ELF-1 (cell line): Measurements from ENCODE around the gene SEC23A.
"Not testable (repeated sequence)": the region's sequence is repeated elsewhere in the genome, so short reads cannot be mapped to it uniquely, and the experiment has no call there.

Experiments used
- DNase-seq: peaks from one replicate; pipeline ENCODE4 v3.0.0-alpha.2; 2016; ENCODE audit warnings: low read depth, low spot score

Gene SEC23A

GRCh38 chr14:39030209-39030608, 72.8 kb downstream of the SEC23A start:
- no peak for DNase-seq

DNA sequence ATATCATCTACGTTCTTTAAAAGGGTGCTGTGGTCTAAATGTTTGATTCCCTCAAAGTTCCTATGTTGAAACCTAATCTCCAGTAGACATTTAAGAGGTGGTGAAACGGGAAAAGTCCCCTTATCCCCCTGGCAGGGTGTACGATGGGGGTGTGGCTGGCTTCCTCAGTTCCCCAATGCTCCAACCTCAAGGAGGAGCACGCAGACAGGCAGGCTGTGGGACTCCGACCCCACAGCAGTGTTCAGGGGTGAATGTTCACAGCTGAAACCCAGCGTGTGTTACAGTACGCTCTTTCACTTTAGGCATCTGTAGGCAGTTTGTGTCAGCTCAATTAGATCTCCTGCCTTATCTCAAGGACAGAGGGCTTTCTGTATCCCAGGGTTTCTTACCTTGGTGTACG, 73.2 kb downstream of the SEC23A start:
- no peak for DNase-seq

- DNase-seq, result no peak
Measured at GRCh38 chr14:39028620-39029019, 74.4 kb downstream of the SEC23A start.

DNA sequence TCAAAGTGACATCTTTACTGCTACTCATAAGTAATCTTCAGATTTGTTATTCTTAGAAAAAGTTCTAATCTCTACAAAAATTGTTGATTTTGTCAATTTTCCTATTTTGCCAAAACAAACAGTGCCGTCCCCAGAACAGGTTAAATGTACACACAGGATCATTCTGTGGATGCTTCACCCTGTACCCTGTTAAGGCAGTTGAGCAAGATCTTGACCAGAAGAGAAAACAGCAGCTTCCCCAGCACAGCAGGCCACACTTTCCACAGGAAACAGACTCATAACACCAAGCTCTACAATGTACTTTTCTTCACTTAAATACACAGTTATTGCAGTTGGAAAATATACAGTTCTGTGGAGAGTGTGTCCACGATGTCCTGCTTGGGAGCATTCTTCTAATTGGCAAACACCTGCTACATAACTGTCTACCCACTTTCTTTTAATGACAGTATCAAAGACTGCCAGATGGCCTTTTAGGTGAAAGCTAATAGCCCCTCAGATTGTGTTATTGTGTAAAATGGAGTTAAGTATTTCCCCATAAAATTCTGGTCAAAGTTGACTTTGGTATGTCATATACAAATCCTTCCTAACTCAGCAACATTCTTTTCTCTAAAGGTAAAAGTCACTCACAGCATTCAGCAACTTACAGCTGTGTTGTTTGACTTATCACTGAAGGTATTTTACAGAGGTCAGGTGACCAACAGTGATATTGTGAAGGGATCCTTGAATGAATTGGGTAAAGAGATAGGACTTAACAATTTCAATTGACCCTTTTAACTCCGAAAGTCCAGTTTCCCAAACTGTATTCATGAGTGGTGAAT, 77.0 kb downstream of the SEC23A start:
- no peak for DNase-seq

DNA sequence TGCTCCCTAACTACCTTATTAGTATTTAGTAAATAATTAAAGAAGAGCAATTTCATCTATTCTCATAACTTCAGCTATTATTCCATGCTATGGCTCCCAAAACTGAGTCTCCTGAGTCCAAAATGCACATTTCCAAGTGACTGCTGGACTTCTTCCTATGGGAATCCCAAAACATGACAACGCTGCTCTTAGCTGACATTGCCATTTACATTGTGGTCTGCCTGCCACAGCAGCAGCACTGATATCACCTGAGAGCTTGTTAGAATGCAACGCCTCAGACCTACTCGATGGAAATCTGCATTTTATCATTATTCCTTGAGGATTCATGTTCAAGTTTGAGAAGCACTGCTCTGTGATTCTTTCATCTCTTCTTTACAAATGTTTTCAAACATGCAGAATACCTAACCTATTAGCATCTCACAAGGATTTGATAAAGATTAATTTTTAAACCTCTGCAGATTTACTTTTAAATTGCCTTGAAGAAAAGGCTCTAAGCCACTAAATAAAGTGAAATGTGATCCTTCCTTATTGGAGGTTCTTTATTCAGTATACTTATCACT, 77.7 kb downstream of the SEC23A start:
- no peak for DNase-seq

DNA sequence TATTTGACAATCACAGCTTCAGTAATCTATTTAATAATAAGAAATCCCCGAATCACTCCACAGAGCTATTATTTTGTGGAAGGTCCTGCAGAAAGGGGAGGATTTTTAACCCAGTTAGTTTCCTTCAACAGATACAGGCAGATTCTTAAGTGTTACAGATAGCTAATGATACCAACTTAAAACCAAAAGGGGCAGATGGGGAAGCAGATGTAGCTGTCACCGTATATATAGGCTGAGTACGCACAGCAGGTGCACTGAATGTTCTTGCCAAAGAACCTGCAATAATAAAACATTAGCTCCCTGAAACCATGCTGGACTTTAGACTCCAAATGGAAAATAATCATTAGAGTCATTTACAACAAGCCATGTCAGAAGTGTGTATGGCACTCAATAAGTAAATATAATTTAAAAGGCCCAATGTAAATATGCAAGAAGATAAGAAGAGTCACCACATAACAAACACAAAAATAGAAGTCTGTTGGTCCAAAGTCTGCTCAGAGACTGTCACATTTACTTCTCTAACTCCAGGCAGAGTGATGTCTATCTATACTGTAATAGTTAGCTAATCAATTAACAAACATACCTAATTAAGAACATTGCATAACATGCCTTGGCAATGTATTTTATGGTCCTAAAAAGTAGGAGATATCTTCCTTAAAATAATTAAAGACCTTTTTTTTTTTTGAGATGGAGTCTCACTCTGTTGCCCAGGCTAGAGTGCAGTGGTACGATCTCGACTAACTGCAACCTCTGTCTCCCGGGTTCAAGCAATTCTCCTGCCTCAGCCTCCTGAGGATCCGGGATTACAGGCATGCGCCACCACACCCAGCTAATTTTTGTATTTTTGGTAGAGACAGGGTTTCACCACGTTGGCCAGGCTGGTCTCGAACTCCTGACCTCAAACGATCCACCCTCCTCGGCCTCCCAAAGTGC, 78.8 kb downstream of the SEC23A start:
- no peak for DNase-seq

DNA sequence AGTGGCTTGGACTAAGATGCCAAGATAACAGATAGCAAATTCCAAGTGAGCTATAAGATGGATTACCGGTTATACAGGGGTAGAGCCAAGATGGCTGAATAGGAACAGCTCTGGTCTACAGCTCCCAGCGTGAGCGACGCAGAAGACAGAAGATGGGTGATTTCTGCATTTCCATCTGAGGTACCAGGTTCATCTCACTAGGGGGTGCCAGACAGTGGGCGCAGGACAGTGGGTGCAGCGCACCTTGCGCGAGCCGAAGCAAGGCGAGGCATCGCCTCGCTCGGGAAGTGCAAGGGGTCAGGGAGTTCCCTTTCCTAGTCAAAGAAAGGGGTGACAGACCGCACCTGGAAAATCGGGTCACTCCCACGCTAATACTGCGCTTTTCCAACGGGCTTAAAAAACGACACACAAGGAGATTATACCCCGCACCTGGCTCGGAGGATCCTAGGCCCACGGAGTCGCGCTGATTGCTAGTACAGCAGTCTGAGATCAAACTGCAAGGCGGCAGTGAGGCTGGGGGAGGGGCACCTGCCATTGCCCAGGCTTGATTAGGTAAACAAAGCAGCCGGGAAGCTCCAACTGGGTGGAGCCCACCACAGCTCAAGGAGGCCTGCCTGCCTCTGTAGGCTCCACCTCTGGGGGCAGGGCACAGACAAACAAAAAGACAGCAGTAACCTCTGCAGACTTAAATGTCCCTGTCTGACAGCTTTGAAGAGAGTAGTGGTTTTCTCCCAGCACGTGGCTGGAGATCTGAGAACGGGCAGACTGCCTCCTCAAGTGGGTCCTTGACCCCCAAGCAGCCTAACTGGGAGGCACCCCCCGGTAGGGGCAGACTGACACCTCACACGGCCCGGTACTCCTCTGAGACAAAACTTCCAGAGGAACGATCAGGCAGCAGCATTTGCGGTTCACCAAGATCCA, 85.7 kb downstream of the SEC23A start:
- peak; percentile 53 for DNase-seq

GRCh38 chr14:39016733-39017095, 86.3 kb downstream of the SEC23A start:
- DNase-seq, result no peak

DNA sequence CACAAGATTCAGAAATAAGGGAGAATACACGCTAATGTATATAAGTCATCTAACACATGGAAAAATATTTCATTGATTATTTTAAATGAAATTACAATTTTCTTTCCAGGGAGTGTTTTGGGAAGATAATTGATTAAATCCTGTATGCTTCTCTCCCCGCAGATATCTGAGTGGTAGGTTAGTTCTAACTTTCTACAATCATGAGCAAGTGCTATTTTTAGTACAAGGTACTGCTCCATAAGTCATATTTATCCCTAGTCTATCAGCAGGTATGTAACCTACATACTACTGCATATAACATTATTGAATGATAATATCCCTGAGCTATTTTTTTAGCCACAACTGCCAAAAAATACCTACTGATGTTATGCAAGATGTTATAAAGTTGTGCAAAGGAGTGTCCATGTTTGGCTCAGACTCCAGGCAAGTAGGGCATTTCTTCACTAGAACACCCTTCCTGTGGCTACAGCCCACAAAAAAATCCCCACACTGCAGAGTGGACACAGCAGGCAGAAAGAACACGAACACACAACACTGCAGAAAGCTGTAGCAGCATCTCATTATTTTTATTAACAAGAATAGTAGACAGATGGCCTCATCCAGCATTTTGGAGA, 87.0 kb downstream of the SEC23A start:
- no peak for DNase-seq

GRCh38 chr14:39015360-39015961, 87.6 kb downstream of the SEC23A start:
- no peak for DNase-seq

DNA sequence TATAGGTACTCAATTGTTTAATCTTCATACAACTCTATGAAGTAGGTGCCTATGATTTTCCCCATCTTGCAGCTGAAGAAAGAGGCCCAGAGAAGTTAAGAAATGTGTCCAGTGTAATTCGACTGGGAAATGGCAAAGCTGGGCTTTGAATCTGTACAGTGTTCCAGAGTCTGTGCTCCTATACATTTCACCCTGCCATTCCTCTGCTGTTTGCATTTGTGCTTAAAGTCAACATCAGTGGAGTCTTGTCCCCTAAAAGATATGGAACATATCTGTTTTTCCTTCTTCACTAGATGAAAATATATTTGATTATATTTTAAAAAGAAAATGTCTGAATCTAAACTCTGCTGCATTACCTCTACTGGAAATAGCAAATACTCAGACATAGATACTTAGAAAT, 88.6 kb downstream of the SEC23A start:
- no peak for DNase-seq

DNA sequence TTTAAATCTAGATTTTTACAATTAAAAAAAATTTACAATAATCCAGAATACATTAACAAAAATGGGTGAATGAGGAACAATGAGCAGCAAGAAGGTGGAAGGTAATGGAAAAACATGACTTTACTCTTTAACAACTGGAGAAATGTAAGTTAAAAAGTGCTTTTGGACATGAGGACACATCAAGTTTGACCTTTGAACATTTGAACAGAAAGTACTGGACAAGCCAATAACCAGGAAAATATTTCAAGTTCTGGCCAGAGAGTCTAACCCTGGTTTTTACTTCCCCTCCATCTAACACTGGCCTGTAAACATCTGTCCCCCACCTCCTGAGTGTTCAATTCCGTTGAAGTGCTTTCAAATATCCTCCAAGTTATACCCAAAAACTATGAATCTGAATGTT, 94.1 kb downstream of the SEC23A start:
- DNase-seq, result not testable (repeated sequence)

GRCh38 chr14:39006721-39007410, 96.2 kb downstream of the SEC23A start:
- DNase-seq, result no peak

- no peak for DNase-seq
Measured at GRCh38 chr14:39005044-39005880, 97.8 kb downstream of the SEC23A start.

GRCh38 chr14:38999949-39000348, 103.1 kb downstream of the SEC23A start:
- DNase-seq, result no peak

GRCh38 chr14:38994731-38995130, 108.3 kb downstream of the SEC23A start:
- no peak for DNase-seq

DNA sequence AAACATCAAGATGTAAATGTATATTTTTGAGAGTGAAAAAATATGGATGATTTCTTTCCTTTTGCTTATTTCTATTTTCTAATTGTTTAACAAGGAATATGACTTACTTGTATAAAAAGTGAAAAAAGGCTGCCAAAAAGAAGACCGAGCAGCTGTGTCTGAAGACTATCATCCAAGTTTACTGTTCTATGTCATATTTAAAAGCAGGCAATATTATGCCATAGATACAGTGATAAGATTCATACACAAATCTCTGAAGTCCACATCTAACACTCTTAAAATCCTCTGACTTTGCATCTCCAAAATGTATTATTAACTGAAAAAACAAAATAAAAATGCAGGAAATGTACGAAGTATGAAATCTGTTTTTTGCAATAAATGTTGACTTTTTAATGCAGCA, 109.1 kb downstream of the SEC23A start:
- DNase-seq, result no peak

DNA sequence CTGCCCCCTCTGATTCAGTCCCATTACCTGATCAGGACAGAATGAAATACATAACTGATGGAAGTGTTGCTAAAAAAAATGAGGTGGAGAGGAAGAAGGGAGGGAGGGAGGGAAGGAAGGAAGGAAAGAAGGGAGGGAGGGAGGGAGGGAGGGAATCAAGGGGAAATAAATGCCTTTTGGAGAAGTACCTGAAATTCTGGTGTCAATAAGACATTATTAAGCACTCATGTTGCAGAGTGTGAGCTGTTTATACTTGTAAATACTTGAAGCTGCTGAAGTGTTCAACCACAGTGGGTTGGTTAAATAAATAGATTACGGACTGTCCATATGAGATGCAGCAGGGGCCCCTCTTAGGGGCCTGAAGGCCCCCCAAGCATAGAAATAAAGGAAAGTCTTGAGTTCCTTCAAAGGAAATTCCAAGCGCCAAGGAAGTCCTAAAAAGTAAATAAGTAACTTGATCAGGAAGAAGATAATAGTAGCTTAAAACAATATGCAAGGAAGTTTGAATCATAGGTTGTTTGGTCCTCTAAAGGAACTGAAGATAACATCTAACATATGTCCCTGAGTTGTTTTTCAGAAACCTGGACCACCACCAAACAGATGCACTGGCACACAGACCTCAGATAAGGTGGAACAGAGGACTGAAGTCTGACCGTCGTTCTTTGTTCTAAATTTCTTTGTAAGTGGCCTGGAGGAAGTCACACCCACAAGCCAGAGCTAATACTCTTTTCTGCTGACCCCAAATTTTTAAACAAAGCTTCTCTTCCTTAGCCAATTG, 110.8 kb downstream of the SEC23A start:
- no peak for DNase-seq
